IPS-NIHi7 (cell line): ENCODE data around the gene KRT8.
"Not testable (repeated sequence)": the region's sequence is repeated elsewhere in the genome, so short reads cannot be mapped to it uniquely, and the experiment has no call there.

Experiments used
- DNase-seq: peaks from one replicate; pipeline ENCODE4 v3.0.0; 2012; ENCODE audit warnings: mixed read lengths; ENCODE audit errors: extremely low spot score

The KRT8 gene

GRCh38 chr12:52901715-52902541, 2.9 kb downstream of the KRT8 start:
- no peak for DNase-seq

GRCh38 chr12:52900896-52901714, 3.8 kb downstream of the KRT8 start:
- no peak for DNase-seq

- DNase-seq = no peak
Observed at GRCh38 chr12:52900166-52900895, 4.5 kb downstream of the KRT8 start.

- no peak for DNase-seq
Observed at GRCh38 chr12:52899338-52900035, 5.4 kb downstream of the KRT8 start.

- no peak for DNase-seq
Observed at GRCh38 chr12:52896190-52897100, 8.4 kb downstream of the KRT8 start.

GRCh38 chr12:52895726-52896189, 9.1 kb downstream of the KRT8 start:
- DNase-seq = no peak

- no peak for DNase-seq
Observed at GRCh38 chr12:52892974-52893373, 11.9 kb downstream of the KRT8 start.

- no peak for DNase-seq
Observed at GRCh38 chr12:52892207-52892852, 12.5 kb downstream of the KRT8 start.

- DNase-seq = no peak
Observed at GRCh38 chr12:52891044-52891443, 13.8 kb downstream of the KRT8 start.

- DNase-seq = no peak
Observed at GRCh38 chr12:52890417-52890816, 14.5 kb downstream of the KRT8 start.

GRCh38 chr12:52884526-52885293, 20.2 kb downstream of the KRT8 start:
- peak; percentile 88 for DNase-seq

- not testable (repeated sequence) for DNase-seq
Observed at GRCh38 chr12:52880499-52880898, 24.4 kb downstream of the KRT8 start.

GRCh38 chr12:52879394-52880351, 25.2 kb downstream of the KRT8 start:
- peak; percentile 84 for DNase-seq

GRCh38 chr12:52878507-52879393, 26.1 kb downstream of the KRT8 start:
- no peak for DNase-seq

- DNase-seq = no peak
Observed at GRCh38 chr12:52877242-52877641, 27.6 kb downstream of the KRT8 start.

GRCh38 chr12:52876372-52876771, 28.5 kb downstream of the KRT8 start:
- no peak for DNase-seq
